ENCODE results near the gene EVA1B.
A peak's percentile ranks its signal among the peaks of the same experiment; 100 is the strongest.

The EVA1B gene

GRCh38 chr1:36345353-36345752, 21.9 kb upstream of the EVA1B start:
- DNase-seq: no peak

DNA sequence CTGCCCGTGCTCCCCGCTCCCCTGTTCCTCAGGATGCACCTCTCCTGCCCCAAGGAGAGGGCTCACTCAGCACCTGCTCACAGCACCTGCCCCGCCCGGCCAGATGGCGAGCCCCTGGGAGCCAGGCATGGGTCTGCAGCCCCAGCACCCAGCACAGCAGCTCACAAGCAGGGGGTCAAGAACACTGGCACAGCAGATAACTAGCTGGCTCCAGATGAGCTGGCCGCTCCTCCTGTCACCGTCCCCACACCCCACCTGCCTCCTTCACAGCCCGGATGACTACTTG, 20.9 kb upstream of the EVA1B start:
- DNase-seq: no peak

GRCh38 chr1:36343651-36344394, 20.4 kb upstream of the EVA1B start:
- no peak for DNase-seq

DNA sequence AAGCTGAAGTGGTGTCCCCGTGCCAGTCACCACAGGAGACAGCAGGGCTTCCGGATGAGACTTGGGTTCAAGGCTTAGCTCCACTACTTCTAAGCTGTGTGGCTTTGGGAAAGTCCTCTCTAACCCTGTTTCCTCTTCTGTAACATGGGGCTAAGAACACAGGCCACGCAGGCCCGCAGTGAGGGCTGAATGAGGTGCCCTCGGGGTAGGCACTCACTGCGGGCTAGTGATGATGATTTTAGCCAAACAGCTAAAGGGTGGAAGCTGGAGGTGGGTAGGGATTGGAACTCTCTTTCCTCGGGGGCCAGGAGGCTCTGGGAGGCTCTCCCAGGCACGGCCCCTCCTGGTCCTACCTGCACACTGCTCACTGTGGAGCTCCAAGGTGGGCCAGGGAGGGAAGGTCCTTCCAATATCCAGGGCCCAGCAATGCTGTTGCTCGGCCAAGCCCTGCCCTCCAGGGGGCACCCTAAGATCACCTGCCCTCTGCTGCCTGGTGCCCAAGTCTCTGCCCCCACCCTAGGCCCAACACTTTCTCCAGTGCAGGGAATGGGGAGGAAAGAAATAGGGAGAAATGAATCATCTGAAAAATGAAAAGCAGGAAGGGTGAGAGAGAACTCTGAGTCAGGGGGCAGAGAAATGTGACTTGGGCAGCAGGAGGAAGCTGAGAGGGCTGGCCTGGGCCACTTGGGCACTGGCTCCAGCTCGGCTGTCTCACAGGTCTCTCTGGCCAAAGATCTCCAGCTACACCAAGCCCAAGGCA, 19.2 kb upstream of the EVA1B start:
- peak; percentile 48 for DNase-seq

DNA sequence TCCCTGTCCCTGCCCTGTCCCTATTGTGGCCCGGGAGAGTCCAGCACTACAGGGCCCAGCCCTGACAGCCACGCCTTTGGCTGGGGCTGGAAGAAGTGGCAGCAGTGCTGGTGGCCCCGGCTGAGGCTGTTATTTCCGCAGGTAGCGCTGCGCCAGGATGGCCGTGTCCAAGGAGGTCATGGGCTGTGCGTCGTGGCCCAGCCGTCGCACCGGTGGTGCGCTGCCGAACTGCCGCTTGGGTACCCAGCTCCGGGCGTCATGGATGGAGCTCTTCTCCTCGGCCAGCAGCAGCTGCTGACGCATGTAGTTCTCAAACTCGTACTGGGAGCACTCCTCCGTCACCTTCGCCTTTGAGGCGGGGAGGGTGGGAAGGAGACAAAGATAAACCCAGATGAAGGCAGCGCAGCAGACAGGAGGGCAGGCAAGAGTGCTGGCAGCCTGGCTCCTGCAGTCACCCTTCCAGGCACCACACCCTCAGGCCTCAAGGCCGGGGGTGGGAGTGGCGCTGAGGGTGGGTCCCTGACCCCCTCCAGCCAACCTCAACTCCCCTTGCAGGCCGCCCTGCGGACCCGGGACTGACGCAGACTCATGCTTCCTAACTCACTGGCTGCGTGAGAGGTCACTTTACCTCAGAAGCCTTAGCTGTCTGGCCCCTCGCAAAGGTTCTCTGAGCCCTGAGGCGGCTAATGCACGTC, 18.3 kb upstream of the EVA1B start:
- DNase-seq: no peak

GRCh38 chr1:36339615-36340014, 16.2 kb upstream of the EVA1B start:
- no peak for DNase-seq

GRCh38 chr1:36339215-36339614, 15.8 kb upstream of the EVA1B start:
- peak; percentile 40 for DNase-seq

GRCh38 chr1:36337830-36338229, 14.4 kb upstream of the EVA1B start:
- DNase-seq: no peak

- no peak for DNase-seq
Measured at GRCh38 chr1:36330940-36331339, 7.5 kb upstream of the EVA1B start.

DNA sequence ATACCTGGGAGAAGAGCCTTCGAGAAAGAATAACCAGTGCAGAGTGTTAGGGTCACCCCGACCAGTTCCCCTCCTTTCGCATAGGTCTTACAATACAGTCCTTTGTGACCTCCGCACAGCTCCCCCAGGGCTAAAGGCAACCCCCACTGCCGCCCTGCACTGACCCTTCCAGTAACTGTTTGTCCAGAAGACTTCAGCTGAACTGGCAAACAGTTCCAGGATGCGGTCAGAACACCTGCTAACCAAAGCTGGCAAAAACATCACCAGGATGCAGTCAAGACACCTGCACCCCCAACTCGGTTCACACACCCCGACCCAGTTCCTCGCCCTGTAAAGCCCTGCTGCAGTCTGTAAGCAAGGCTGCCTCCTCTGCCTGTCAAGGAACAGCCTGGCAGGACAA, 6.4 kb upstream of the EVA1B start:
- DNase-seq: no peak

GRCh38 chr1:36328713-36329112, 5.3 kb upstream of the EVA1B start:
- peak; percentile 91 for DNase-seq

DNA sequence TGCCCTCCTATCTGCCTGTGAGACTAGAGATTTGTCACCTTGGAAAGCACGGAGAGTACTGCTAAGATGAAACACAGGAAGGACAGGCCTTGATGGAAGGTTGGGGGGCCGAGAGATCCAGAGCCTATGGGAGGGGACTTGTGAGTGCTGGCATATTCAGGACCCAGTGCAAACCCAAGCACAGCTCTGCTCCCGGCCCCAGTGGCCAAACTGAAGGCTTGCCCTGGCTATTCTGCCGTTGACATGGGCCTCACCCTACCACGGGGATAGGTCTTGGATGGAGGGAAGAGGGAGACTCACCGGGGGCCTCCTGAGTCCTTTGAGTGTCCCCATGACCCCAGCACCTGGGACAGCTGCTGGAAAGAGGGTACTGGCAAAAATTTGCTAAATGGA, 4.6 kb upstream of the EVA1B start:
- DNase-seq: no peak

DNA sequence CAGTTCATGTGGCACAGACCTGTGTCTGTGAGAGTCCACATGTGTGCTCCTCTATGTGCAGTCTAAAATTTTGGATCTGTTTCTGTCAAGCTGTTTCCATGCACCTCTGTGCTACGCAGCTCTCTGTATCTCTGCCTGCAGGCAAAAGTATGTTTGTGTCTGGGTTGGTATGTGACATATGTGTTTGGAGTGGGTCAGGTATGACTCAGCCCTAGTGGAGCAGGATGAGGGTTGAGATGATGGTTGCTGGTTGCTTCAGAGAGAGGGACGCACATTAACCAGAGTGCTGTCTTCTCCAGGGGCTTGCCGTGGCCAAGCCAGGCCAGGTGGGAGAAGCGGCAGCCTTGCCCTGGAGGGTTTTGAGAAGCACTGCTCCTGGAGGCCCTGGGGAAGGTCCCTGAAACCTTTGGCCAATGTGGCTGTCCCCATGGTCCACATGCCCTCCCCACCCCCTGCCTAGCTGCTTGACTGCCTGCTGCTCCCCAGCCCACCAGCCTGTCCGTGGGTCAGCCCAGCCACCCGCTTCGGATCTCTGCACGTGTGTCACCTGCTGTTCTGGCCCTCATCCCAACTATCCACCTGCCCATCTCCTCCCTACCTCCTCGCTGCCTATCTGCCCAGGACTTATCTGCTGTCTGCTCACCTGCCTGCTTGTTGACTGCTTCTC, 4.1 kb upstream of the EVA1B start:
- DNase-seq: peak; percentile 58

GRCh38 chr1:36326499-36326898, 3.1 kb upstream of the EVA1B start:
- peak; percentile 64 for DNase-seq

DNA sequence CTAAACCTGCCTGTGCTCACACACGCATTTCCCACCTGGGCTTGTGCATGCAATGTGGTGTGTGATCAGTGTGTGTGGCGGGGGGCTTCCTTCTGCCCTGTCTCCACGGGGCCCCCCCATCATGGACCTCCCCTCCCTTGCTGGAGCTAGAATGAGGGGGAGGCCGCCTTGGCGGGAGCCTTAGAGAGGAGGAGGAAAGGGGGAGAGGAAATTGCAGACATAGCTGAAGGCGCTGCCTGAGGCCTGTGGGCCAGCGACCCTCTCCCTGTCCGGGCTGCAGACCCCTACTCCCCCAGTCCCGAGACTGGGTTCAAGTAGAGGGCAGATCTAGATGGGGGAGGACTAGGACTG, 883 bp upstream of the EVA1B start:
- DNase-seq: no peak

GRCh38 chr1:36322786-36323635, 434 bp downstream of the EVA1B start:
- no peak for DNase-seq

- no peak for DNase-seq
Measured at GRCh38 chr1:36322041-36322785, 1.2 kb downstream of the EVA1B start.

DNA sequence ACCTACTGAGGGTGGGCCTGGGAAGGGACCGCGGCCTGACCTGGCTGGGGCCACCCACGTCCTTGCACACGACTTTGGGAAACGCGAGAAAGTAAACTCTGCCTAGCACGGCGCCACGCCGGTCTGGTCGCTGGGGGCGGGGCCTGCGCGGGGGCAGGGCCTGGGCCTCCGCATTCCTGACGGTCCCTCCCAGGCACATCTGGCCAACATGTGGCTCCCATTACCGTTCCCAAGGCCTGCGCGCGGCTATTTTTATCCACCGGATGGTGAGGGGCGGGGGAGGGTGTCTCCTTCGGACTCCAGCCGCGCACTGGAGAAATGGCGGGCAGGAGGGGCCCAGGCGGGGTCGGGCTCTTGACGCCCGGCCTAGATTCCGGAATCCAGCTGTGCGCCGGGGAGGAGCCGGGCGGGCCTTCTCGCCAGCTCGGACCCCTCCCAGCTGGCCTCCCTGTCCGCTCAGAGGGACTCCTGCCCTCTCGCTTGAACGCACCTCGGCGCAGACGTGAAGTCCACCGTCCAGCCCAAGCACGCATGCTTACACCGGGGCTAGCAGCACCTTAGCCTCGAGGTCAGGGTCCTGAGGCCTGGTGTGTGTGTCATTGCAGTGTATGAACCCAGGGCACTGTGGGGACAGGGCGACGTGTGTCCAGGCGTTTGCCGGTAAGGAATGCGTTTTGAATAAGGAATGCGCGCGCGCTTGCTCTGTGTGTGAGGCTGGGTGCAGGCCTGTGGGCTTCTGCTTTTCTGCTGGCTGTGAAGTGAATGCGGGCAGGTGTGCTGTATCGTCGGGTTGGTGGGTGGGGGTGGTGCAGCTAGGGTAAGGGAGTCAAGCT, 2.1 kb downstream of the EVA1B start:
- DNase-seq: no peak

DNA sequence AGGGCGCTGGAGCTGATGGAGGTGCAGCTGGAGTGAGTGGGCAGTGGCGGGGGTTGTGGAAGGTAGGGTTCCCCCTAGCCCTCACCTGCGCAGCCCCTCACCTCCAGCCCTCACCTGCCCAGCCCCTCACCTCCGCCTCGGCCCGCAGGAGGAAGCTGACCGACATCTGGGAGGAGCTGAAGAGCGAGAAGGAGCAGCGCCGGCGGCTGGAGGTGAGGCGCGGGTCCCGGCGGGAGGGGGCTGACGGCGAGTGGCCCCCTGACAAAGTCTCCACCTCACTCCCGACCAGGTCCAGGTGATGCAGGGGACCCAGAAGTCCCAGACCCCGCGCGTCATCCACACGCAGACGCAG, 2.7 kb downstream of the EVA1B start:
- DNase-seq: no peak

DNA sequence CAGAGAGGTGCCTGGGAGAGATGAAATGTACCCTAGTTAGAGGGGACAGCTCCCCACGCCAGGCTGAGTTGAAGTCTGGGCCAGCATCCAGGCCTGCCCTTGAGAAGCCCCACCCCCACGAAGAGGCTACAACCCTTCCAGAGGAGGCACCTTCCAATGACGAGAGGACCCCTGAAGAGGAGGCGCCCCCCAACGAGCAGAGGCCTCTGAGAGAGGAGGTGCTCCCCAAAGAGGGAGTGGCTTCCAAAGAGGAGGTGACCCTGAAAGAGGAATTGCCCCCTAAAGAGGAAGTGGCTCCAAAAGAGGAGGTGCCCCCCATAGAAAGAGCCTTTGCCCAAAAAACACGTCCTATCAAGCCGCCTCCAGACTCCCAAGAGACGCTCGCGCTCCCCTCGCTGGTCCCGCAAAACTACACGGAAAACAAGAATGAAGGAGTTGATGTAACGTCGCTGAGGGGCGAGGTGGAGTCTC, 3.1 kb downstream of the EVA1B start:
- DNase-seq: no peak

GRCh38 chr1:36309397-36309796, 14.0 kb downstream of the EVA1B start:
- no peak for DNase-seq

Measured in NCI-H510A treated with DMSO at 0.1 percent for 48 hours (cell line).